GM18858 (cell line): ENCODE data around the gene SLC9A9.

ENCODE experiments used
- ATAC-seq: cut with Tn5 transposase; IDR thresholded peaks from one replicate; pipeline ENCODE4 v1.9.1; 2021; ENCODE audit not compliant: unreplicated experiment

The SLC9A9 gene

DNA sequence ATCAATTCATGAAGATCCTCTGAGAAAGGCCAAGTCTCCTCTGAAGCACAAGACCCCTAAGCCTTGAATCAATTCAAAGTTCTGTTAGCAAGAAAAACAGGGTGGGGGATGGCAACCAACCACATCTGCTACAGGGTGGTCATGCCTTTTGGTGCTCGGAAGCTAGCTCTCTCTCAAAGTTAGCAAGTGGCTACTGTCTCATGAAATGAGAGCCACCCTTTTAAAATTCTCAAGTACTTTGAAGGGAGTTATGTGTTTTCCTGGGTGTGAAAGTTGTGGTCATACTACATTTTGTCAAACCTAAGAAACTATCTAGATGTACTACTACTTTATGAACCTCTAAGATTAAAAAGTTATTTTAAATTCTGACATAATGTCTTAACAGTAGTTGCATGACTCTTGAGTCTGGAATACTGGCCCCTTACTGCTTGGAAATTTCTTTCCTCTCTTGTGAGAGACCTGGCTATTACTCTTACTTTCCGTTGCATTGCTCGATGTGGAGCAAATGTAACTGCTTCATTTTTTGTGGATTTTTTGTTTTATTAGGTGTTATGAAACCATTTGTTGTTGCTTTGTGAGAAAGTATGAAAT is 612.6 kb downstream of the SLC9A9 start:
- no peak for ATAC-seq

DNA sequence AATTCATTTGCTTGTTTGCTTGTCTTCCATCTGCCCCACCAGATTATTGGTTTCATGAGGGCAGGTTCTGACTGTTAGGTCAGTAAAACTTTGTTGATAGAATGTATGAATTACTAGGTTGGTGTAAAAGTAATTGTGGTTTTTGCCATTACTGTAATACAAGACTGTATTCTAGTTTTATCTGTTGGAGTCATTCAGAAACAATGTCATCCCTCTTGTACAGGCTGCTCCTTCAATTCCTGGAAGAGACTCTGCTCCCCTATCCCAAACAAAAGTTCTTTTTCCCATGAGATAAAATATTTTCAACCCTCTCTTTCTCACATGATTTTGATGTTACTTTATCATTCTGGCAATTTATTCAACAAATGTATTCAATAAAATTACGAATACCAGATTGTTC is 613.7 kb downstream of the SLC9A9 start:
- ATAC-seq: no peak

DNA sequence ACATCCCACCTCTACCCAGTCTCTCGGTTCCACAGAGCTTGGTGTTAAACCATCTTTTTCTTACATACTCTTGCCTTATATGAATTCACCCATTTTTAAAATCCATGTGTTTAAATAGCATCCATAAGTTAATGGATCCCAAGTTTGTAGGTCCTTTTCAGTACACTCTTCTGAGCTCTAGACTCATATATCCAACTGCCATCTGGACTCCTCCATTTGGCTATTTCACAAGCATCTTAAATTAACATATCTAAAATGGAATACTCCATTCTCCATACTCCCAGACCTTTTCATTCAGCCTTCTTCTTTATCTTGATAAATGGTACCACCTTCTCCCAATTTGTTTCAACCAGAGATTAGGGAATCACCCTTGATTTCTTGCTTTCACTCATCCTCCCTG is 615.3 kb downstream of the SLC9A9 start:
- ATAC-seq: no peak

DNA sequence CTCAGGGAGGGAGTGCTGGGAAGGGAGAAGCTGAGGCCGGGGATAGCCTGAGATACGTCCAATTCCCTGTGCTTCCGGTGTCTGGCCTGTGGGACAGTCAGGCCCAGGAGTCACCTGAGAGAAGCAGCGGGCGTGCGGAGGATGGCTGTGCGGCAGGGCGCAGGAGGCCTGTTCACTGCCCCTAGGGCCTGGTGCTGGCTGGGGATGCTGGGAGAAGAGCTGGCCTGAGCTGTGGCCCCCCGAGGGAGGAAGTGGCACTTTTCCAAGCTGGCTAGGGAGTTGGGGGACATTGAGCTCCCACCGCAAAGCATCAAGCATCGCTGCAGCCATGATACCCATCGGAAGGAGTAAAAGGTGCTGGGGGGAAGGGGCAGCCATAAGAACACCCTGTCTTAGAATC is 619.9 kb downstream of the SLC9A9 start:
- no peak for ATAC-seq

GRCh38 chr3:143226678-143227291 is 621.5 kb downstream of the SLC9A9 start:
- no peak for ATAC-seq

GRCh38 chr3:143224716-143225115 is 623.6 kb downstream of the SLC9A9 start:
- no peak for ATAC-seq

GRCh38 chr3:143222981-143223380 is 625.3 kb downstream of the SLC9A9 start:
- ATAC-seq: no peak

- no peak for ATAC-seq
Observed at GRCh38 chr3:143222505-143222904, 625.8 kb downstream of the SLC9A9 start.

DNA sequence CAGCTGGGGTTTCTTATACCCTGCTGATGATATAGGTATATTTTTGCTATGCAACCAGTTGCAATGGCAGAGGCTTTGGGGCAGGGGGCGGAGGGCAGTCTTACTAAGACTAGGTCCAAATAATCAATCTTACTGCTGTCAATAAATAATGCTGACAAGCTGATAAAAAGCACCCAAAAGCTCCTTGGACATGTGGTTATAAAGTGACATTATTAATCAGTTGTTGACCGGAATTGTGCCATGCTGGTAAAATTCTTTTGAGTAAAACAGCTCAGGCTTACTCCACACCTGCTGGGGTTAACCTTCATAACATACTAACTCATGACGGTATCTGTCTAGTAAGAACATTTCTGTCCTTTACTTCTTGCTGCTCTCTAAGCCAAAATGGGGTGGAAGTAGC is 626.8 kb downstream of the SLC9A9 start:
- no peak for ATAC-seq

DNA sequence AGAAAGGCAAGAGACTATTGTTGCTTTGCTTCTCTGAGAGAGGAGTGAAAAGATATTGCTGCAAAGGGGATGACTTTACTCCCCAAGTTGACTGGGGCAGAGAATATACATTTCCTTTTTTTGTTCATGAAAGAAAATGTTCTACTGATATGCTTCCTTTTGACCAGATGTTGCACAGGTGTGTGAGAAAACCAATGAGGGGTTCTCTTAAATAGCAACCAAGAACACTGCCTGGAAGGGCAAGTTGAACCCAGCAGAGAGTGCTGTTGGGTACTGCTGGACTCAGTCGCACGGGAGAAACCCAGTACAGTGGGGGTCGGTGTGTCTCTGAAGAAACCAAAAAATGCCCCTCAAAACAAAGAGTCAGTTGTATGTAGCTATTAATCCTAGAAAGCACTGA is 627.5 kb downstream of the SLC9A9 start:
- no peak for ATAC-seq

GRCh38 chr3:143218166-143218835 is 630.0 kb downstream of the SLC9A9 start:
- ATAC-seq: no peak

DNA sequence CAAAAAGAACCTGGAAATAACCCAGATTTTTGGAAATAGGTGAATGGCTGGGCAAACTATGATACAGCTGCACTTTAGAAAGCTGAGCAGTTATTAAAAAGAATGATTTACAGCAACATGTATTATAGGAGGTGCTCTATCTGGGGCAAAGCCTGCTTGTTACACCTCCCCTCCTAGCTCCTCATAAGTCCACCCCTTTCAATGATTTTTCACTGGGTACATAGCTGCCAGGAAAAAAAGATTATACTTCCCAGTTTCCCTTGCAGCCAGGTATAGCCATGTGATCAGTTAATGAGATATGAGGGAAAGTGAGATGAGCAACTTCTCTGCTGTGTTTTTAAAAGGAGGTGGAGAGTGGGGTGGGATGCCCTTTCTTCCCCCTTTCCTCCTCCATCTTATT is 631.0 kb downstream of the SLC9A9 start:
- ATAC-seq: no peak

DNA sequence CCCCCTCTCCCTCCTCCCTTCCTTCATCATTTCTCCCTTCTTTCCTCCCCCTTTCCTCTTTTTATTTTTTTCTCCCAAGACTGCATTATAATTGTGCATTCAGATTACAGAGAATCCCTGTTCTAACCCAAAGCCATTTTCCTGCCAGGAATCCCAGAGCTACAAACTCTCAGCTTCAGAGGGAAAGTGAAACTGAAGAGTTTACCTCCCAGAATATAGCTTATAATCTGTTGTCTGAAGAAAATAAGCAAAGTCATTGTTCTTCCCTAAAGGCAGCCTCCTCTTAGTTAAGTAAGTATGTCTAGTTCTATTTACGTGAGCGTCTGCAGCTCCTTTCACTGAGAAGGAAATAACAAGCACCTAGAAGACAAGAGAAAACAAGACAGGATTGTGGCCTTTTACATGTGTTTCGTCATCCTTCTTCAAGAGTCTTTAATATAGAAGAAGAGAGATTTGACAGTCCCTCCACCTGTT is 631.5 kb downstream of the SLC9A9 start:
- ATAC-seq: no peak
